22Rv1 (cell line): ENCODE results near the gene RAE1.

Source experiments
- ZFX ChIP-seq: fragments of 450-650 bp; IDR thresholded peaks from 2 replicates; pipeline ENCODE4 v1.6.1; 2017; ENCODE audit warnings: antibody characterized with exemption, borderline replicate concordance
- TF ChIP-seq, protein P1 (sequence below): fragments of 450-650 bp; IDR thresholded peaks from 2 replicates; pipeline ENCODE4 v1.5.1; 2017; ENCODE audit warnings: mild to moderate bottlenecking

DNA sequence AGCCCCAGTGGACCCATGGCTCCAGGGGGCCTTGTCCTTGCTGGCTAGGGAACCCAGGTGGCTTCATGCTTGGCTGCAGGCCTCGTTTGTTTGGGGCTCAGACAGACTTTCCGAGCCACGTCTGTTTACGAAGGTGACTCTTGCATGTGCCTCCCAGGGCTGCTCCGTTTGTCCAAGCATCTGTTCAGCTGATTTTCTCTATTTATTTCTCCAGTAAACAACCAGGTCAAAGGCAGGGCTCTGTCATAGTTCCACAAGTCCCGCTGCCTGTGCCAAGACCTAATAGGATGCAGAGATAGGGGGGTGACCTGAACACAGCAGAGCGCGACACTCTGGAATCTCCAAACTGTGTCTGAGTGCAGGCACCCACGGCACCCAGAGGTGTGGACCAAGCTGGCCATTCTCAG is 34.3 kb upstream of the RAE1 start:
- TF ChIP-seq, protein P1, sequence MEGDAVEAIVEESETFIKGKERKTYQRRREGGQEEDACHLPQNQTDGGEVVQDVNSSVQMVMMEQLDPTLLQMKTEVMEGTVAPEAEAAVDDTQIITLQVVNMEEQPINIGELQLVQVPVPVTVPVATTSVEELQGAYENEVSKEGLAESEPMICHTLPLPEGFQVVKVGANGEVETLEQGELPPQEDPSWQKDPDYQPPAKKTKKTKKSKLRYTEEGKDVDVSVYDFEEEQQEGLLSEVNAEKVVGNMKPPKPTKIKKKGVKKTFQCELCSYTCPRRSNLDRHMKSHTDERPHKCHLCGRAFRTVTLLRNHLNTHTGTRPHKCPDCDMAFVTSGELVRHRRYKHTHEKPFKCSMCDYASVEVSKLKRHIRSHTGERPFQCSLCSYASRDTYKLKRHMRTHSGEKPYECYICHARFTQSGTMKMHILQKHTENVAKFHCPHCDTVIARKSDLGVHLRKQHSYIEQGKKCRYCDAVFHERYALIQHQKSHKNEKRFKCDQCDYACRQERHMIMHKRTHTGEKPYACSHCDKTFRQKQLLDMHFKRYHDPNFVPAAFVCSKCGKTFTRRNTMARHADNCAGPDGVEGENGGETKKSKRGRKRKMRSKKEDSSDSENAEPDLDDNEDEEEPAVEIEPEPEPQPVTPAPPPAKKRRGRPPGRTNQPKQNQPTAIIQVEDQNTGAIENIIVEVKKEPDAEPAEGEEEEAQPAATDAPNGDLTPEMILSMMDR: no peak
- no peak for TF ChIP-seq ZFX
